Uterus (tissue), 4 donors: ENCODE results near the gene THAP5. TPM values are rescaled to one million over a fixed set of nuclear protein-coding genes. Genes with fewer than 3 reads are reported as not detected.

ENCODE experiments used
- DNase-seq, 2 donors: peaks; one replicate each; pipeline ENCODE4 v3.0.0-alpha.2; 2019 to 2020
- H3K27ac ChIP-seq, 2 donors: fragments of 200-600 bp; sonication (generic); 1 replicate in 1 of 2; 2 replicates in 1 of 2; pipeline ENCODE4 v1.5.1; 2016 to 2018
- H3K27me3 ChIP-seq, 2 donors: fragments of 200-600 bp; sonication (generic); one replicate each; pipeline ENCODE4 v1.5.1; 2018 to 2019; ENCODE audit warnings: control low read depth in 1 of 2
- H3K36me3 ChIP-seq, 2 donors: fragments of 200-600 bp; sonication (generic); one replicate each; pipeline ENCODE4 v1.5.1; 2019; ENCODE audit warnings: control low read depth in 1 of 2
- H3K4me1 ChIP-seq, 2 donors: fragments of 200-600 bp; sonication (generic); one replicate each; pipeline ENCODE4 v1.5.1; 2018 to 2019; ENCODE audit warnings: control low read depth in 1 of 2
- H3K4me3 ChIP-seq, 2 donors: fragments of 200-600 bp; sonication (generic); 1 replicate in 1 of 2; 2 replicates in 1 of 2; pipeline ENCODE4 v1.5.1; 2018 to 2019; ENCODE audit warnings: mild to moderate bottlenecking in 1 of 2
- H3K9me3 ChIP-seq, 2 donors: fragments of 200-600 bp; sonication (generic); one replicate each; pipeline ENCODE4 v1.5.1; 2019; ENCODE audit warnings: control low read depth in 1 of 2
- POLR2A ChIP-seq, 2 donors: fragments of 450-650 bp; IDR thresholded peaks; one replicate each; pipeline ENCODE4 v1.6.1; 2016; ENCODE audit warnings: antibody characterized with exemption in 2 of 2, mild to moderate bottlenecking in 1 of 2, moderate library complexity in 1 of 2
- intact Hi-C: fragments of 100-400 bp; cut with DNase I; formaldehyde crosslinking; loops from one replicate; pipeline ENCODE4 v1.15.1; 2023; ENCODE audit warnings: low total_unique reads
- total RNA-seq, 4 donors: library from RNA; depleted of rRNA in 3 of 4; stranded (reverse); fragments of >200 nt in 3 of 4; gene quantifications; one replicate each; pipeline versions ENCODE4 v1.1.0 to v1.2.4, GENCODE V29; 2014 to 2023
- TF ChIP-seq, protein P1 (sequence below), 4 experiments: fragments of 200-600 bp in 2 of 4; fragments of 450-650 bp in 2 of 4; sonication (generic) in 2 of 4; IDR thresholded peaks; one replicate each; pipeline ENCODE4 v1.5.1; 2016 to 2019; ENCODE audit warnings: antibody characterized with exemption in 4 of 4, mild to moderate bottlenecking in 2 of 4, moderate library complexity in 1 of 4
- donor health status: DM: yes; HTN: yes; CAD: no.

THAP5 gene
- total RNA-seq, 4 donors from 2014 or later, result 21.0 to 55.6 (median 45.6) TPM

DNA sequence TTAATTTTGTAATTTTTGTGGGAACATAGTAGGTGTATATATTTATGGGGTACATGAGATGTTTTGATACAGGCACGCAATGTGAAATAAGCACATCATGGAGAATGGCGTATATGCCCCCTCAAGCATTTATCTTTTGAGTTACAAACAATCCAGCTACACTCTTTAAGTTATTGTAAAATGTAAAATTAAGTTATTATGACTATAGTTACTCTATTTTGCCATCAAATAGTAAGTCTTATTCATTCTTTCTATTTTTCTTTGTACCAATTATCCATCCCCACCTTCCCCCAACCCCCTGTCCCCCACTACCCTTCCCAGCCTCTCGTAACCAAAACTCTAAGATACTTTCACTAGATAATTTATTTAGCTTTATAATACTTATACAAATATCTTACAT is 35.8 kb downstream of the THAP5 start:
- Histone ChIP-seq H3K36me3 (no peaks in the 10 kb centered on the region), H3K4me1 (no peaks in the 10 kb centered on the region), H3K4me3 (no peak overlapping the region), H3K27me3 (no peaks in the 10 kb centered on the region), H3K27ac (no peak overlapping the region), H3K9me3 (no peaks in the 10 kb centered on the region)
- no peak for DNase-seq
- TF ChIP-seq, protein P1, sequence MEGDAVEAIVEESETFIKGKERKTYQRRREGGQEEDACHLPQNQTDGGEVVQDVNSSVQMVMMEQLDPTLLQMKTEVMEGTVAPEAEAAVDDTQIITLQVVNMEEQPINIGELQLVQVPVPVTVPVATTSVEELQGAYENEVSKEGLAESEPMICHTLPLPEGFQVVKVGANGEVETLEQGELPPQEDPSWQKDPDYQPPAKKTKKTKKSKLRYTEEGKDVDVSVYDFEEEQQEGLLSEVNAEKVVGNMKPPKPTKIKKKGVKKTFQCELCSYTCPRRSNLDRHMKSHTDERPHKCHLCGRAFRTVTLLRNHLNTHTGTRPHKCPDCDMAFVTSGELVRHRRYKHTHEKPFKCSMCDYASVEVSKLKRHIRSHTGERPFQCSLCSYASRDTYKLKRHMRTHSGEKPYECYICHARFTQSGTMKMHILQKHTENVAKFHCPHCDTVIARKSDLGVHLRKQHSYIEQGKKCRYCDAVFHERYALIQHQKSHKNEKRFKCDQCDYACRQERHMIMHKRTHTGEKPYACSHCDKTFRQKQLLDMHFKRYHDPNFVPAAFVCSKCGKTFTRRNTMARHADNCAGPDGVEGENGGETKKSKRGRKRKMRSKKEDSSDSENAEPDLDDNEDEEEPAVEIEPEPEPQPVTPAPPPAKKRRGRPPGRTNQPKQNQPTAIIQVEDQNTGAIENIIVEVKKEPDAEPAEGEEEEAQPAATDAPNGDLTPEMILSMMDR (IDR thresholded peaks at IDR 0.05), result no peak
- no peak for TF ChIP-seq POLR2A (IDR thresholded peaks at IDR 0.05)
- intact Hi-C loops, result no loop called here

GRCh38 chr7:108529341-108529740 is 40.2 kb downstream of the THAP5 start:
- no peak overlapping the region for H3K27ac ChIP-seq
- H3K4me1 ChIP-seq, result peaks cover 3 to 7% of the 10 kb centered on the region in 2 donors
- H3K9me3 ChIP-seq, result no peaks in the 10 kb centered on the region
- no peaks in the 10 kb centered on the region for H3K36me3 ChIP-seq
- no peaks in the 10 kb centered on the region for H3K27me3 ChIP-seq
- intact Hi-C loops, result no loop called here
- TF ChIP-seq POLR2A (IDR thresholded peaks at IDR 0.05), result no peak
- TF ChIP-seq, protein P1 (IDR thresholded peaks at IDR 0.05), result no peak
- no peak for DNase-seq
- no peak overlapping the region for H3K4me3 ChIP-seq

DNA sequence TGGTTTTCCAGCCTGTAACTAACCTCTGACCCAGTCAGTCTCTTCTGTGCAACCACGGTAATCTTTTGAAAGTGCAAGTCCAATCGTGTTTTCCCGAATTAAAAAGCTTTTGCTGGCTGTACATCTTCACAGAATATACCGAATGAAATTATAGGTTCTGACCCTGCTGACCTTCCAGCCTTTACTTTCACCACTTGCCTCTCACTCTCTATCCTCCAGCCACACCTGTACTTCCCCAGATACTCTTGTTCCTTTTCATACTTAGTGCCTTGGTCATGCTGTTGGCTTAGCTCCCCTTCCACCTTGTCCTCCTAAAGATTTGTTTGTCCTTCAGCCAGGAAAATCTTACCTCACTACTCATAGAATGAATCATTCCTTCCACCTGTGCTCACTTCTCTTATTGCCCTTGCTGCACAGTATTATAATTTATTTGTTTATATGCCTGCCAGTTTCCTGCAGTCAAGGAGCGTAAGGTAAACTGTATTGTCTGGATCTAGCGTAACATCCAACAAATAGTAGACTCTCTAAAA is 41.3 kb downstream of the THAP5 start:
- no peak for TF ChIP-seq POLR2A (IDR thresholded peaks at IDR 0.05)
- TF ChIP-seq, protein P1 (IDR thresholded peaks at IDR 0.05), result no peak
- no peaks in the 10 kb centered on the region for H3K27me3 ChIP-seq
- DNase-seq, result no peak
- peaks cover 4 to 12% of the 10 kb centered on the region in 2 donors for H3K4me1 ChIP-seq
- H3K27ac ChIP-seq, result no peak overlapping the region
- no peaks in the 10 kb centered on the region for H3K9me3 ChIP-seq
- intact Hi-C loops, result no loop called here
- no peaks in the 10 kb centered on the region for H3K36me3 ChIP-seq
- H3K4me3 ChIP-seq, result no peak overlapping the region

DNA sequence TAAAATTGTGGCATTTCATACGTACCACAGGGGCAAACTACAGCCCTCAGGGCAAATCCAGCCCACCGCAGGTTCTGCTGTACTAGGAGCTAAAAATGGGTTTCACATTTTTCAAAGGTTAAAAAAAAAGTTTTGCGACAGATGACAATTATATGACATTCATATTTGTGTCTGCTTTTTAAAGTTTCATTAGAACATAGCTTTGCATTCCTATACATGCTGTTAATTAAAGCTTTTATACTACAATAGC is 42.8 kb downstream of the THAP5 start:
- DNase-seq, result no peak
- intact Hi-C loops, result no loop called here
- Histone ChIP-seq H3K36me3 (no peaks in the 10 kb centered on the region), H3K4me3 (peak overlapping the region; percentile 41 to 69), H3K27me3 (no peaks in the 10 kb centered on the region), H3K4me1 (peaks cover 4 to 12% of the 10 kb centered on the region in 2 donors), H3K27ac (peak overlapping the region; percentile 92 to 96), H3K9me3 (no peaks in the 10 kb centered on the region)
- TF ChIP-seq, protein P1 (IDR thresholded peaks at IDR 0.05), result no peak
- no peak for TF ChIP-seq POLR2A (IDR thresholded peaks at IDR 0.05)

DNA sequence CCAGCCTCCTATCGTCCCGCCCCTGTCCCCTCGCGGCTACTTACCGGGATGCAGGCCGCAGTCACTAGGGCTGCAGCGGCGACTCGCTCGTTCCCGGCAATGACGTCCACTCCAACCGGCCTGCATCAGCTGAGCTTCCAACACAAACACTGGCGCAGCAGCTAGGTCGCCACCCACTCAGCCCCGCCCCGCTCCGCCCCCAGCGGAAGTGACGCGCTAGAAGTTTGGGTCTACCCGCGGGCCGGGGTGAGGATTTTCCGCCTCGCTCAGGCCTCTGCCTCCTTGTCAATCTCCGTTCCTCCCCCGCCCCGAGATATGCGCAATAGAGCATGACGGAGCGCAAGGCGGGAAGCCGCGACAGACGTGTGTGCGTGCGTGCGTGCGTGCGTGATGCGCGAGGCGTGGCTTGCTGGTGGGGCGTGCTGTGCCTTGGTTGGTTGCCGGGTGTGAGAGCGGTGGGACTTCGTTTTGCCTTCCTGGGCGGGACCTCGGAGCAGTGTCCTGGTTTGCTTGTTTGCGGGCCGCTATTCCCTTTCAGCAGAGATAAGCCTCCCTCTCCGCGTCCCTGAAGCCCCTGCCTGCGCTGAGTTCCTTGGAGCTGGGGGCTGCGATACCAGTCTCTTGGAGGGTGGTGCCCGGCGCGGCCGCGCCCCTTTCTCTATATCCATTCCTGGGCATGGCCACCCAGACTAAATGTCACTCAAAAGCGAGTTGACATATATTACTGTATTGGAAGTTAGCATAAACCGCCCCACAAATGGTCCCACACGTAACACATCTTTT is 43.3 kb downstream of the THAP5 start, which contains the start of gene PNPLA8:
Gene PNPLA8, minus strand, starts transcription at position 151 of the 783 bp plus-strand sequence. CDS start 10,644 bp downstream, outside the sequence.
- Histone ChIP-seq H3K4me3 (peak within 1 kb of the TSS; percentile 69 to 77), H3K27ac (peak within 1 kb of the TSS; percentile 92 to 96), H3K36me3 (no peaks in the 10 kb centered on the region), H3K4me1 (peaks cover 4 to 12% of the 10 kb centered on the region in 2 donors), H3K27me3 (no peaks in the 10 kb centered on the region), H3K9me3 (no peaks in the 10 kb centered on the region)
- intact Hi-C loops, result no loop called here
- DNase-seq, result peak; percentile 100
- TF ChIP-seq, protein P1 (IDR thresholded peaks at IDR 0.05), result peak in 1 of 4 experiments; percentile 11
- peak; percentile 92 to 94 for TF ChIP-seq POLR2A (IDR thresholded peaks at IDR 0.05)
